Vagina (tissue), 2 donors: ENCODE data around the gene IL1RAPL2.

Experiments
- CTCF ChIP-seq, 3 experiments: fragments of 450-650 bp in 2 of 3; fragments of 200-600 bp in 1 of 3; sonication (generic) in 1 of 3; IDR thresholded peaks; one replicate each; pipeline ENCODE4 v1.5.1; 2017 to 2019; ENCODE audit warnings: antibody characterized with exemption in 3 of 3, mild to moderate bottlenecking in 2 of 3, moderate library complexity in 2 of 3
- POLR2A ChIP-seq, 2 donors: fragments of 450-650 bp; IDR thresholded peaks; one replicate each; pipeline ENCODE4 v1.6.1; 2017; ENCODE audit warnings: antibody characterized with exemption in 2 of 2, mild to moderate bottlenecking in 2 of 2, moderate library complexity in 2 of 2
- POLR2AphosphoS5 ChIP-seq, 2 donors: sonication (generic); formaldehyde crosslinking; IDR thresholded peaks; one replicate each; pipeline ENCODE4 v1.9.0; 2017; ENCODE audit warnings: antibody characterized with exemption in 2 of 2, mild to moderate bottlenecking in 2 of 2, low read depth in 1 of 2; ENCODE audit not compliant: insufficient read depth in 1 of 2

GRCh38 chrX:104641176-104641575 lies 75.2 kb downstream of the IL1RAPL2 start:
- no peak for TF ChIP-seq CTCF (IDR thresholded peaks at IDR 0.05)
- TF ChIP-seq POLR2A (IDR thresholded peaks at IDR 0.05), result no peak
- TF ChIP-seq POLR2AphosphoS5 (IDR thresholded peaks at IDR 0.05; ENCODE audit: insufficient read depth in 1 of 2, low read depth in 1 of 2), result no peak
